Suprapubic skin (tissue), 4 donors: ENCODE data around the gene DNAH14. TPM values are rescaled to one million over a fixed set of nuclear protein-coding genes. Genes with fewer than 3 reads are reported as not detected.
"Not testable (repeated sequence)": the region's sequence is repeated elsewhere in the genome, so short reads cannot be mapped to it uniquely, and the experiment has no call there.

ENCODE experiments used
- DNase-seq, 2 donors: peaks; one replicate each; pipeline ENCODE4 v3.0.0-alpha.2; 2019; ENCODE audit warnings: low spot score in 2 of 2
- H3K27ac ChIP-seq: fragments of 200-600 bp; sonication (generic); one replicate; pipeline ENCODE4 v1.5.1; 2019
- H3K27me3 ChIP-seq: fragments of 200-600 bp; sonication (generic); one replicate; pipeline ENCODE4 v1.5.1; 2019
- H3K36me3 ChIP-seq: fragments of 200-600 bp; sonication (generic); one replicate; pipeline ENCODE4 v1.5.1; 2019
- H3K4me1 ChIP-seq: fragments of 200-600 bp; sonication (generic); one replicate; pipeline ENCODE4 v1.5.1; 2019
- H3K4me3 ChIP-seq: fragments of 200-600 bp; sonication (generic); one replicate; pipeline ENCODE4 v1.5.1; 2019; ENCODE audit warnings: mild to moderate bottlenecking
- H3K9me3 ChIP-seq: fragments of 200-600 bp; sonication (generic); one replicate; pipeline ENCODE4 v1.5.1; 2019
- CTCF ChIP-seq, 2 donors: fragments of 200-600 bp in 1 of 2; fragments of 450-650 bp in 1 of 2; sonication (generic) in 1 of 2; IDR thresholded peaks; one replicate each; pipeline ENCODE4 v1.5.1; 2016 to 2019; ENCODE audit warnings: antibody characterized with exemption in 2 of 2, mild to moderate bottlenecking in 1 of 2, moderate library complexity in 1 of 2
- EP300 ChIP-seq: sonication (generic); formaldehyde crosslinking; IDR thresholded peaks from one replicate; pipeline ENCODE4 v1.6.1; 2017; ENCODE audit warnings: antibody characterized with exemption
- POLR2A ChIP-seq, 2 donors: fragments of 450-650 bp; IDR thresholded peaks; one replicate each; pipeline ENCODE4 v1.6.1; 2017; ENCODE audit warnings: antibody characterized with exemption in 2 of 2, mild to moderate bottlenecking in 2 of 2, moderate library complexity in 2 of 2
- POLR2AphosphoS5 ChIP-seq, 3 donors: sonication (generic); formaldehyde crosslinking; IDR thresholded peaks; one replicate each; pipeline ENCODE4 v1.6.1; 2017; ENCODE audit warnings: antibody characterized with exemption in 3 of 3
- WGBS: methylation state at CpG from one replicate; pipeline ENCODE4 v1.1.5; 2018; 5-methylcytosine and 5-hydroxymethylcytosine counted together
- total RNA-seq, 4 donors: library from RNA; depleted of rRNA; stranded (reverse); fragments of >200 nt; gene quantifications; one replicate each; pipeline ENCODE4 v1.1.0, GENCODE V29; 2016

Gene DNAH14
- total RNA-seq, 4 donors from 2014 or later, result 4.2 to 6.2 (median 5.4) TPM

- no peak overlapping the region for H3K4me3 ChIP-seq
- no peak for TF ChIP-seq POLR2AphosphoS5 (IDR thresholded peaks at IDR 0.05)
- no peak for TF ChIP-seq CTCF (IDR thresholded peaks at IDR 0.05)
- TF ChIP-seq EP300, result no peak
- TF ChIP-seq POLR2A (IDR thresholded peaks at IDR 0.05), result no peak
- no peaks in the 10 kb centered on the region for H3K36me3 ChIP-seq
- H3K27ac ChIP-seq, result no peak overlapping the region
- WGBS, result 55% methylated on average over 3 of the region's 3 CpGs
- H3K27me3 ChIP-seq, result no peaks in the 10 kb centered on the region
- no peak for DNase-seq
- no peaks in the 10 kb centered on the region for H3K4me1 ChIP-seq
- no peaks in the 10 kb centered on the region for H3K9me3 ChIP-seq
These were observed 226.8 kb downstream of the DNAH14 start for GRCh38 chr1:225156254-225156653.

GRCh38 chr1:225158291-225158690, 228.8 kb downstream of the DNAH14 start:
- no peak overlapping the region for H3K4me3 ChIP-seq
- 98% methylated on average over 4 of the region's 4 CpGs for WGBS
- TF ChIP-seq CTCF (IDR thresholded peaks at IDR 0.05), result no peak
- TF ChIP-seq POLR2AphosphoS5 (IDR thresholded peaks at IDR 0.05), result no peak
- TF ChIP-seq POLR2A (IDR thresholded peaks at IDR 0.05), result no peak

GRCh38 chr1:225159793-225160192, 230.3 kb downstream of the DNAH14 start:
- Histone ChIP-seq H3K27me3 (no peaks in the 10 kb centered on the region), H3K4me3 (no peak overlapping the region), H3K4me1 (no peaks in the 10 kb centered on the region), H3K36me3 (no peaks in the 10 kb centered on the region), H3K27ac (no peak overlapping the region), H3K9me3 (no peaks in the 10 kb centered on the region)
- WGBS, result 30% methylated on average over 1 of the region's 1 CpG
- DNase-seq, result no peak
- no peak for TF ChIP-seq POLR2A (IDR thresholded peaks at IDR 0.05)
- no peak for TF ChIP-seq EP300

More at GRCh38 chr1:225158291-225158690, 228.8 kb downstream of the DNAH14 start:
- no peak overlapping the region for H3K27ac ChIP-seq
- DNase-seq, result no peak
- no peaks in the 10 kb centered on the region for H3K36me3 ChIP-seq
- no peaks in the 10 kb centered on the region for H3K4me1 ChIP-seq
- no peaks in the 10 kb centered on the region for H3K9me3 ChIP-seq
- H3K27me3 ChIP-seq, result no peaks in the 10 kb centered on the region

GRCh38 chr1:225177409-225177808, 247.9 kb downstream of the DNAH14 start:
- H3K4me3 ChIP-seq, H3K4me1 ChIP-seq, H3K27me3 ChIP-seq, H3K9me3 ChIP-seq, DNase-seq, H3K27ac ChIP-seq, H3K36me3 ChIP-seq: not testable (repeated sequence)
- 96% methylated on average over 3 of the region's 3 CpGs for WGBS

- Histone ChIP-seq H3K4me1 (no peaks in the 10 kb centered on the region), H3K9me3 (peaks cover 5% of the 10 kb centered on the region), H3K36me3 (no peaks in the 10 kb centered on the region), H3K27me3 (no peaks in the 10 kb centered on the region), H3K4me3 (no peak overlapping the region), H3K27ac (no peak overlapping the region)
- TF ChIP-seq POLR2AphosphoS5 (IDR thresholded peaks at IDR 0.05) (no peak), POLR2A (IDR thresholded peaks at IDR 0.05) (no peak), CTCF (IDR thresholded peaks at IDR 0.05) (no peak), EP300 (no peak)
- no peak for DNase-seq
These were observed 250.2 kb downstream of the DNAH14 start for GRCh38 chr1:225179686-225180085.

- WGBS, result no CpG with 5 or more reads among the region's 1 CpG
- no peak for TF ChIP-seq EP300
- TF ChIP-seq POLR2AphosphoS5 (IDR thresholded peaks at IDR 0.05), result no peak
- no peak for TF ChIP-seq CTCF (IDR thresholded peaks at IDR 0.05)
- no peak for TF ChIP-seq POLR2A (IDR thresholded peaks at IDR 0.05)
These were observed 253.2 kb downstream of the DNAH14 start for GRCh38 chr1:225182716-225183115.

More at GRCh38 chr1:225182716-225183115, 253.2 kb downstream of the DNAH14 start:
- Histone ChIP-seq H3K4me3 (no peak overlapping the region), H3K9me3 (no peaks in the 10 kb centered on the region), H3K27ac (no peak overlapping the region), H3K36me3 (no peaks in the 10 kb centered on the region), H3K27me3 (no peaks in the 10 kb centered on the region), H3K4me1 (no peaks in the 10 kb centered on the region)
- DNase-seq, result no peak
